GM13977 (cell line): Measurements from ENCODE around the gene OR1J4.

Experiments
- DNase-seq: peaks from one replicate; pipeline ENCODE4 v3.0.0; 2012; ENCODE audit warnings: low spot score
- in situ Hi-C: fragments of 300-500 bp; cut with MboI; formaldehyde crosslinking; loops from one replicate; pipeline ENCODE4 v1.12.0; 2022; ENCODE audit warnings: low sequenced_read_pairs, low pct_unique_long_range_greater_than_20kb, mixed read lengths, inconsistent platforms; ENCODE audit not compliant: unreplicated experiment
- TF ChIP-seq, protein P1 (sequence below): IDR thresholded peaks from 2 replicates; pipeline ENCODE4 v1.5.1; 2012; ENCODE audit warnings: mild to moderate bottlenecking, control low read depth; ENCODE audit not compliant: insufficient read depth; ENCODE audit errors: extremely low read depth, missing control alignments

OR1J4 gene, protein sequence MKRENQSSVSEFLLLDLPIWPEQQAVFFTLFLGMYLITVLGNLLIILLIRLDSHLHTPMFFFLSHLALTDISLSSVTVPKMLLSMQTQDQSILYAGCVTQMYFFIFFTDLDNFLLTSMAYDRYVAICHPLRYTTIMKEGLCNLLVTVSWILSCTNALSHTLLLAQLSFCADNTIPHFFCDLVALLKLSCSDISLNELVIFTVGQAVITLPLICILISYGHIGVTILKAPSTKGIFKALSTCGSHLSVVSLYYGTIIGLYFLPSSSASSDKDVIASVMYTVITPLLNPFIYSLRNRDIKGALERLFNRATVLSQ

DNA sequence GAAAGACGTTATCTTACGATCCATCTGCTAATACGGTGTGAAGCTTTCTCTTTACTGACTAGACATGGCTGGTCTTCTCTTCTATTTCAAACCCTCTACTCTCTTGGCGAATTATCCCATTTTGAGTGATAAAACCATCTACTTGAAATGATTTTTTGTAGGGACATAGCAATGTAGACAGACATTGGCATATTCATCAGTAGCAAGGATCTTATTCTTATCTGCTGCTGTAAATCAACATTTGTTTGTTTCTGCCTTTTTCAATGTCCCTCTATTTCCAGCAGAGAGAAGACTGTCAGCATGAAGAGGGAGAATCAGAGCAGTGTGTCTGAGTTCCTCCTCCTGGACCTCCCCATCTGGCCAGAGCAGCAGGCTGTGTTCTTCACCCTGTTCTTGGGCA is at the start of gene OR1J4:
Gene OR1J4 (plus strand): TSS at position 301 of the 400 bp plus-strand sequence. CDS start 0 bp downstream, at position 301.
- in situ Hi-C loops, result no loop called here
- DNase-seq, result no peak
- TF ChIP-seq, protein P1, sequence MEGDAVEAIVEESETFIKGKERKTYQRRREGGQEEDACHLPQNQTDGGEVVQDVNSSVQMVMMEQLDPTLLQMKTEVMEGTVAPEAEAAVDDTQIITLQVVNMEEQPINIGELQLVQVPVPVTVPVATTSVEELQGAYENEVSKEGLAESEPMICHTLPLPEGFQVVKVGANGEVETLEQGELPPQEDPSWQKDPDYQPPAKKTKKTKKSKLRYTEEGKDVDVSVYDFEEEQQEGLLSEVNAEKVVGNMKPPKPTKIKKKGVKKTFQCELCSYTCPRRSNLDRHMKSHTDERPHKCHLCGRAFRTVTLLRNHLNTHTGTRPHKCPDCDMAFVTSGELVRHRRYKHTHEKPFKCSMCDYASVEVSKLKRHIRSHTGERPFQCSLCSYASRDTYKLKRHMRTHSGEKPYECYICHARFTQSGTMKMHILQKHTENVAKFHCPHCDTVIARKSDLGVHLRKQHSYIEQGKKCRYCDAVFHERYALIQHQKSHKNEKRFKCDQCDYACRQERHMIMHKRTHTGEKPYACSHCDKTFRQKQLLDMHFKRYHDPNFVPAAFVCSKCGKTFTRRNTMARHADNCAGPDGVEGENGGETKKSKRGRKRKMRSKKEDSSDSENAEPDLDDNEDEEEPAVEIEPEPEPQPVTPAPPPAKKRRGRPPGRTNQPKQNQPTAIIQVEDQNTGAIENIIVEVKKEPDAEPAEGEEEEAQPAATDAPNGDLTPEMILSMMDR, result no peak

DNA sequence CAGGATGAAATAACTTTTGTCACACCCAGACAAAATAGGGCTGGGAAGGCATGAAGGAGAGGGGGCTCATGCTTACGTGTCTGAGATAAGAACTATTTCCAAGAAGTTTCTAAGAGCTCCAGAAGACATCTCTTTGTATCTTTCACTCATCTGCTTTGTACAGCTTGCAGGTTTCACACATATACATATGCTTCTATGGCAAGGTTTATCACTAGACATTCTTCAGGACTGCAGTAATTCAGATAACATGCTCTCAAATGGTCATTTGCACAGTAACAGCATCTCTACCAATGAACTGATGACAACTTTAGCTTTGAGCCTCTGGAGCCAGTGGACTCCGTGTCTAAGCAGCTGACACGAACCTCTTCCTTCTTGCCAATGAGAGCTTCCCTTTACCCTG is 44.4 kb upstream of the OR1J4 start:
- in situ Hi-C loops, result loop anchor here (25.0 kb wide), 1 partner anchor 888 kb away; the partner anchor contains the start of gene CRB2
- TF ChIP-seq, protein P1, result no peak
- no peak for DNase-seq

DNA sequence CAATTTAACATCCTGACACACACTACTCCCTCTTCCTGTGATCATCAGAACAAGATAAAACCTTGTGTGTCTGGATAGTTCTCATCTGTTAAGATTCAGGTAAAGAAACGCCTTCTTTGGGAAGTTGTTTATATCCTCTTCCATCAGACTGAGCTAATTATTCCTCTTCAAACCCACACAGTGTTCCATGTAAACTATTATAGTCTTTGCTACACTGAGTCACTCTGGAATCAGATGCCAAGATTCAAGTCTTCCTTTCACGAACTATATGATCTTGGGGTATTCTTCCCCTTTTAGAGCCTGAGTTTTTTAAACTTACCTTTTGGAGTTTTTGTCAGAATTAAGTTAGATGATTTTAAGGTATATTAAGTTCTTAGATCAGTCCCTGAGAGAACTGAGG is 43.2 kb upstream of the OR1J4 start:
- TF ChIP-seq, protein P1, result no peak
- DNase-seq, result no peak
- in situ Hi-C loops, result no loop called here

DNA sequence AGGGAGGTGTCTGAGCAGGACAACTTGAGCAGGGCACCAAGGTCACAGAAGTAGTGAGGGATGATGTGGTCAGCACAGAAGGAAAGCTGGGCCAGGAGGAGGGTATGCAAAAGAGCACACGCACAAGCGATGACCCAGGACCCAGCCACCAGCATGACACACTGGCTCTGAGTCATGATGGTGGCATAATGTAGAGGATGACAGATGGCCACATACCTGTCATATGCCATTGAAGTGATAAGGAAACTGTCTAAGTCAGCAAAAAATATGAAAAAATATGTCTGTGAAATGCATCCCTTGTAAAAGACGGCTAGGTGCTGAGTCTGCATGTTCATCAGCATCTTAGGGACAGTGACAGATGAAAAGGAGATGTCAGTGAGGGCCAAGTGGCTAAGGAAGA is 41.6 kb upstream of the OR1J4 start:
- in situ Hi-C loops, result no loop called here
- DNase-seq, result no peak
- TF ChIP-seq, protein P1, result no peak

DNA sequence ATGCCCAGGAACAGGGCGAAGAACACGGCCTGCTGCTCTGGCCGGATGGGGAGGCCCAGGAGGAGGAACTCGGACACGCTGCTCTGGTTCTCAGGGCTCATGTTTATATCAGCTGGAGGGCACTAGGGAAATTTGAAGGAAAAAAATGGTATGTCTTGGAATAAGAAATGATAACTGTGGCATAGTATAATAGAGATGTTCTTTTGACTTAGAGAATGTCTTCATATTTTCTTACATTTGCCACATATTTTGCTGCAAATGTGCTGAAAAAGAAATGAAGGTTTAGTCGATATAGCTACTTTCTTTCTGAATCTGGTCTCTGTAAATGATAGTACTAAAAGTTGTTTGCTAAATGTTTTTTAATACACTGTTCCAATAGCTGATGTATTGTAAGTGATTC is 41.1 kb upstream of the OR1J4 start, which contains the start of gene OR1J1:
Gene OR1J1 (minus strand): TSS at position 101 of the 400 bp plus-strand sequence. CDS start 0 bp downstream, at position 101.
- in situ Hi-C loops, result no loop called here
- no peak for DNase-seq
- TF ChIP-seq, protein P1, result no peak

DNA sequence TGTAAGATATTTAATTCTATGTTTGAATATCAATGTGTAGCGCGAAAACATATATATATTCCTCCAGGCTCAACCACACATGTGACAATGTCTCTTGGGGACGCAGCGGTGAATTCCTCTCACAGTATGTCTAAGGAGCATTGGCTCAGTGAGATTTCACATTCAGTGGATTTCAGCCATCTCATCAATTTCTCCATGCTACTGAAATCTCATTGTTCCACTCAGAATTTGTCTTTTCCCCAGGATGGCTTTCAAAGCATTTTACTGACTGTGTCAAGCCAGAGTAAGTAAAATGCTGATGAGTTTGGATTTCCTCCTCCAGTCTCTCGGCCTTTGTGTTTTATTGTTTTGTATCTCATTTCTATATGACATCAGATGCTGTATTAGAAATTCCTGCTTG is 39.9 kb upstream of the OR1J4 start:
- in situ Hi-C loops, result no loop called here
- no peak for DNase-seq
- TF ChIP-seq, protein P1, result no peak
